Loucy (cell line): ENCODE results near the gene PRKAG3.

Source experiments
- CTCF ChIP-seq: fragments of 200-600 bp; sonication (generic); conservative IDR thresholded peaks from 2 replicates; pipeline ENCODE4 v1.5.1; 2014; ENCODE audit warnings: mild to moderate bottlenecking, antibody characterized with exemption, low read length
- EZH2phosphoT487 ChIP-seq: fragments of 200-600 bp; IDR thresholded peaks from 2 replicates; pipeline ENCODE4 v1.6.1; 2018; ENCODE audit warnings: antibody characterized with exemption, mild to moderate bottlenecking, moderate library complexity, borderline replicate concordance

- TF ChIP-seq CTCF (no peak), EZH2phosphoT487 (no peak)
Measured at GRCh38 chr2:218812861-218813260, 18.7 kb downstream of the PRKAG3 start.
